ENCODE results near the gene PRR35.

- TF ChIP-seq CTCF (IDR thresholded peaks at IDR 0.05; ENCODE audit: poor library complexity, severe bottlenecking) (no peak), EZH2 (IDR thresholded peaks at IDR 0.05; ENCODE audit: borderline replicate concordance, insufficient read depth, low read length, poor library complexity, severe bottlenecking) (no peak), POLR2AphosphoS5 (IDR thresholded peaks at IDR 0.05) (no peak), RAD21 (conservative IDR thresholded peaks at IDR 0.05) (no peak), TAF1 (IDR thresholded peaks at IDR 0.05; ENCODE audit: low read depth) (no peak), EP300 (conservative IDR thresholded peaks at IDR 0.05; ENCODE audit: poor library complexity, severe bottlenecking) (no peak)
Observed at GRCh38 chr16:525520-526180, 34.5 kb upstream of the PRR35 start.
